GM12875 (cell line): ENCODE results near the gene SLC7A6.

ENCODE experiments used
- H3K4me3 ChIP-seq: one replicate; pipeline ENCODE4 v1.5.1; 2011; ENCODE audit warnings: low read depth, low read length, control low read depth
- CTCF ChIP-seq: IDR thresholded peaks from 2 replicates; pipeline ENCODE4 v1.5.1; 2011; ENCODE audit warnings: low read depth, mild to moderate bottlenecking, control low read depth, inconsistent platforms, low read length, moderate library complexity, borderline replicate concordance; ENCODE audit not compliant: insufficient read depth

The SLC7A6 gene

GRCh38 chr16:68292425-68292824 lies 28.1 kb downstream of the SLC7A6 start:
- H3K4me3 ChIP-seq: no peak overlapping the region
- no peak for TF ChIP-seq CTCF

- no peak overlapping the region for H3K4me3 ChIP-seq
- TF ChIP-seq CTCF: no peak
Measured at GRCh38 chr16:68296291-68296690, 32.0 kb downstream of the SLC7A6 start.

- H3K4me3 ChIP-seq: no peak overlapping the region
- no peak for TF ChIP-seq CTCF
Measured at GRCh38 chr16:68296693-68297092, 32.4 kb downstream of the SLC7A6 start.

GRCh38 chr16:68297908-68298307 lies 33.6 kb downstream of the SLC7A6 start:
- H3K4me3 ChIP-seq: no peak overlapping the region
- TF ChIP-seq CTCF: no peak

GRCh38 chr16:68298312-68298711 lies 34.0 kb downstream of the SLC7A6 start:
- TF ChIP-seq CTCF: no peak
- no peak overlapping the region for H3K4me3 ChIP-seq

- TF ChIP-seq CTCF: no peak
- H3K4me3 ChIP-seq: no peak overlapping the region
Measured at GRCh38 chr16:68298907-68299561, 34.7 kb downstream of the SLC7A6 start.

- TF ChIP-seq CTCF: no peak
- H3K4me3 ChIP-seq: no peak overlapping the region
Measured at GRCh38 chr16:68299571-68300453, 35.5 kb downstream of the SLC7A6 start.
